ENCODE measurements around the gene FNBP1. TPM values are rescaled to one million over a fixed set of nuclear protein-coding genes. Genes with fewer than 3 reads are reported as not detected.
"Not testable (repeated sequence)": the region's sequence is repeated elsewhere in the genome, so short reads cannot be mapped to it uniquely, and the experiment has no call there.

The FNBP1 gene
- total RNA-seq, 1 experiment from 2014 or later = 80.7 TPM

GRCh38 chr9:129999141-129999510, 43.9 kb downstream of the FNBP1 start:
- no TSS peak for BruUV-seq (replicated peaks)
- TF ChIP-seq EZH2 (IDR thresholded peaks at IDR 0.05; ENCODE audit: low read depth) (no peak), CTCF (conservative IDR thresholded peaks at IDR 0.05) (no peak)
- CTCF ChIA-PET = no interaction called here
- POLR2A ChIA-PET (ENCODE audit: unreplicated experiment) = no interaction called here
- no peak overlapping the region for H3K27ac ChIP-seq
- no peaks in the 10 kb centered on the region for H3K36me3 ChIP-seq (ENCODE audit: low read depth)
- no peak overlapping the region for H2AFZ ChIP-seq
- H3K4me1 ChIP-seq (replicated peaks; ENCODE audit: insufficient read depth) = peaks cover 17% of the 10 kb centered on the region
- H3K79me2 ChIP-seq (ENCODE audit: low read depth) = 0 out of 2 replicates have a peak, but pooled peaks cover 4% of the 10 kb centered on the region
- H3K4me2 ChIP-seq = no peak overlapping the region
- intact Hi-C loops (cut with micrococcal nuclease; ENCODE audit: unreplicated experiment) = loop anchor here (5.0 kb wide), 2 partner anchors 43 to 112 kb away; partner anchors contain the start of gene FNBP1
- no peaks in the 10 kb centered on the region; the same call in 1 of the 2 replicates for H3F3A ChIP-seq (ENCODE audit: insufficient read depth, low read depth)
- H3K4me3 ChIP-seq = no peak overlapping the region
- no peaks in the 10 kb centered on the region for H4K20me1 ChIP-seq (ENCODE audit: insufficient read depth)
- DNase-seq = no peak
- H3K9me2 ChIP-seq (ENCODE audit: insufficient read depth) = no peaks in the 10 kb centered on the region
- no peaks in the 10 kb centered on the region for H3K9me3 ChIP-seq (ENCODE audit: insufficient read depth, low read depth)
- no peaks in the 10 kb centered on the region for H3K27me3 ChIP-seq (ENCODE audit: insufficient read depth, low read depth)

- no peaks in the 10 kb centered on the region; the same call in 1 of the 2 replicates for H3F3A ChIP-seq (ENCODE audit: insufficient read depth, low read depth)
- H3K4me1 ChIP-seq (replicated peaks; ENCODE audit: insufficient read depth) = peaks cover 17% of the 10 kb centered on the region
- intact Hi-C loops (cut with micrococcal nuclease; ENCODE audit: unreplicated experiment) = loop anchor here (5.0 kb wide), 2 partner anchors 44 to 111 kb away; partner anchors contain the start of gene FNBP1
- no peak overlapping the region for H3K27ac ChIP-seq
- no peak overlapping the region for H3K4me3 ChIP-seq
- H3K4me2 ChIP-seq = no peak overlapping the region
- no peaks in the 10 kb centered on the region for H3K27me3 ChIP-seq (ENCODE audit: insufficient read depth, low read depth)
- no peaks in the 10 kb centered on the region for H3K9me3 ChIP-seq (ENCODE audit: insufficient read depth, low read depth)
- H4K20me1 ChIP-seq (ENCODE audit: insufficient read depth) = no peaks in the 10 kb centered on the region
- BruUV-seq (replicated peaks) = no TSS peak
- ChIA-PET POLR2A (ENCODE audit: unreplicated experiment) (no interaction called here), CTCF (interaction anchor here (0.7 kb wide), 1 partner anchor 112 kb away, joined by 14 read pairs; no protein-coding TSS in a partner anchor)
- H3K9me2 ChIP-seq (ENCODE audit: insufficient read depth) = no peaks in the 10 kb centered on the region
- H2AFZ ChIP-seq = no peak overlapping the region
- no peak for TF ChIP-seq EZH2 (IDR thresholded peaks at IDR 0.05; ENCODE audit: low read depth)
- DNase-seq = no peak
- 0 out of 2 replicates have a peak, but pooled peaks cover 4% of the 10 kb centered on the region for H3K79me2 ChIP-seq (ENCODE audit: low read depth)
- no peaks in the 10 kb centered on the region for H3K36me3 ChIP-seq (ENCODE audit: low read depth)
Measured at GRCh38 chr9:129998491-129999140, 44.4 kb downstream of the FNBP1 start.

- intact Hi-C loops (cut with micrococcal nuclease; ENCODE audit: unreplicated experiment) = loop anchor here (5.0 kb wide), 2 partner anchors 45 to 110 kb away; partner anchors contain the start of gene FNBP1
- BruUV-seq (replicated peaks) = not testable (repeated sequence)
Measured at GRCh38 chr9:129997706-129998105, 45.3 kb downstream of the FNBP1 start.

GRCh38 chr9:129996161-129996830, 46.7 kb downstream of the FNBP1 start:
- DNase-seq = no peak
- Histone ChIP-seq H3K27ac (peak overlapping the region; percentile 30; the same call in 1 of the 2 replicates), H3K4me3 (no peak overlapping the region), H3K36me3 (ENCODE audit: low read depth) (no peaks in the 10 kb centered on the region), H2AFZ (no peak overlapping the region), H3K4me2 (no peak overlapping the region), H3K4me1 (replicated peaks; ENCODE audit: insufficient read depth) (peaks cover 28% of the 10 kb centered on the region), H3K27me3 (ENCODE audit: insufficient read depth, low read depth) (no peaks in the 10 kb centered on the region), H3K79me2 (ENCODE audit: low read depth) (0 out of 2 replicates have a peak, but pooled peaks cover 4% of the 10 kb centered on the region), H4K20me1 (ENCODE audit: insufficient read depth) (no peaks in the 10 kb centered on the region), H3F3A (ENCODE audit: insufficient read depth, low read depth) (peaks cover 6% of the 10 kb centered on the region; the same call in 1 of the 2 replicates), H3K9me3 (ENCODE audit: insufficient read depth, low read depth) (no peaks in the 10 kb centered on the region), H3K9me2 (ENCODE audit: insufficient read depth) (no peaks in the 10 kb centered on the region)
- CTCF ChIA-PET = interaction anchor here (0.6 kb wide), 1 partner anchor 193 kb away, joined by 16 read pairs; the partner anchor contains the start of gene TOR1B
- intact Hi-C loops (cut with micrococcal nuclease; ENCODE audit: unreplicated experiment) = loop anchor here (5.0 kb wide), 2 partner anchors 46 to 109 kb away; partner anchors contain the start of gene FNBP1
- BruUV-seq (replicated peaks) = no TSS peak
- TF ChIP-seq CTCF (conservative IDR thresholded peaks at IDR 0.05) (no peak), EZH2 (IDR thresholded peaks at IDR 0.05; ENCODE audit: low read depth) (no peak)
- POLR2A ChIA-PET (ENCODE audit: unreplicated experiment) = interaction anchor here (0.6 to 0.7 kb wide), 5 partner anchors 41 to 1115 kb away, joined by 3 to 5 read pairs (median 3); partner anchors contain the start of gene KYAT1

More at GRCh38 chr9:129997706-129998105, 45.3 kb downstream of the FNBP1 start:
- CTCF ChIA-PET; H3K9me3 ChIP-seq (ENCODE audit: insufficient read depth, low read depth); H3K4me3 ChIP-seq; H3F3A ChIP-seq (ENCODE audit: insufficient read depth, low read depth); H3K9me2 ChIP-seq (ENCODE audit: insufficient read depth); H3K79me2 ChIP-seq (ENCODE audit: low read depth); H3K27ac ChIP-seq; H4K20me1 ChIP-seq (ENCODE audit: insufficient read depth); H2AFZ ChIP-seq; H3K36me3 ChIP-seq (ENCODE audit: low read depth); DNase-seq; H3K4me2 ChIP-seq; POLR2A ChIA-PET (ENCODE audit: unreplicated experiment); H3K27me3 ChIP-seq (ENCODE audit: insufficient read depth, low read depth): not testable (repeated sequence)
- H3K4me1 ChIP-seq (replicated peaks; ENCODE audit: insufficient read depth) = peaks cover 17% of the 10 kb centered on the region

Measured in PC-9 (cell line).